ENCODE results near the gene JOSD1.

DNA sequence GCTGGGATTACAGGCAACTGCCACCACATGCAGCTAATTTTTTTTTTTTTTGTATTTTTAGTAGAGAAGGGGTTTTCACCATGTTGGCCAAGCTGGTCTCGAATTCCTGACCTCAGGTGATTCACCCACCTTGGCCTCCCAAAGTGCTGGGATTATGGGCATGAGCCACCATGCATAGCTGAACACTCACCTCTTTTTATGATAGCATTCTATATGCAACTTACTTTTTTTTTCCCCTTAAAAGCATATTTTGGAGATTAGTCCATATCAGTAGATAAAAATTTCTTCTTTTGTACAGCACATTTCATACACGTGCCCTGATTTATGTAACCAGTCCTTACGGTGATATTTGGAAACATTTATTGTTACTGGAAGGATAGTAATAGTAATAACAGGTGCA lies 19.6 kb upstream of the JOSD1 start:
- TF ChIP-seq, protein P1, sequence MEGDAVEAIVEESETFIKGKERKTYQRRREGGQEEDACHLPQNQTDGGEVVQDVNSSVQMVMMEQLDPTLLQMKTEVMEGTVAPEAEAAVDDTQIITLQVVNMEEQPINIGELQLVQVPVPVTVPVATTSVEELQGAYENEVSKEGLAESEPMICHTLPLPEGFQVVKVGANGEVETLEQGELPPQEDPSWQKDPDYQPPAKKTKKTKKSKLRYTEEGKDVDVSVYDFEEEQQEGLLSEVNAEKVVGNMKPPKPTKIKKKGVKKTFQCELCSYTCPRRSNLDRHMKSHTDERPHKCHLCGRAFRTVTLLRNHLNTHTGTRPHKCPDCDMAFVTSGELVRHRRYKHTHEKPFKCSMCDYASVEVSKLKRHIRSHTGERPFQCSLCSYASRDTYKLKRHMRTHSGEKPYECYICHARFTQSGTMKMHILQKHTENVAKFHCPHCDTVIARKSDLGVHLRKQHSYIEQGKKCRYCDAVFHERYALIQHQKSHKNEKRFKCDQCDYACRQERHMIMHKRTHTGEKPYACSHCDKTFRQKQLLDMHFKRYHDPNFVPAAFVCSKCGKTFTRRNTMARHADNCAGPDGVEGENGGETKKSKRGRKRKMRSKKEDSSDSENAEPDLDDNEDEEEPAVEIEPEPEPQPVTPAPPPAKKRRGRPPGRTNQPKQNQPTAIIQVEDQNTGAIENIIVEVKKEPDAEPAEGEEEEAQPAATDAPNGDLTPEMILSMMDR (IDR thresholded peaks at IDR 0.05; ENCODE audit: poor library complexity), result no peak
- TF ChIP-seq EZH2phosphoT487 (IDR thresholded peaks at IDR 0.05; ENCODE audit: low read depth, severe bottlenecking, unreplicated experiment), result no peak
